Measurements from ENCODE around the gene HOXB1. TPM values are rescaled to one million over a fixed set of nuclear protein-coding genes. Genes with fewer than 3 reads are reported as not detected.
"Not testable (repeated sequence)": the region's sequence is repeated elsewhere in the genome, so short reads cannot be mapped to it uniquely, and the experiment has no call there.

The HOXB1 gene
- total RNA-seq, 3 donors from 2014 or later = not detected

GRCh38 chr17:48483471-48484131 is 47.2 kb downstream of the HOXB1 start:
- H3K4me1 Mint-ChIP-seq (ENCODE audit: low read depth) = peaks cover 24% of the 10 kb centered on the region
- peaks cover 4% of the 10 kb centered on the region for H3K27me3 Mint-ChIP-seq (ENCODE audit: low read depth)
- ATAC-seq = peak; percentile 39 to 40
- H3K36me3 Mint-ChIP-seq (ENCODE audit: insufficient read depth) = no peaks in the 10 kb centered on the region
- H3K9me3 Mint-ChIP-seq = no peaks in the 10 kb centered on the region
- DNase-seq = no peak
- H3K4me3 Mint-ChIP-seq = no peak overlapping the region

DNA sequence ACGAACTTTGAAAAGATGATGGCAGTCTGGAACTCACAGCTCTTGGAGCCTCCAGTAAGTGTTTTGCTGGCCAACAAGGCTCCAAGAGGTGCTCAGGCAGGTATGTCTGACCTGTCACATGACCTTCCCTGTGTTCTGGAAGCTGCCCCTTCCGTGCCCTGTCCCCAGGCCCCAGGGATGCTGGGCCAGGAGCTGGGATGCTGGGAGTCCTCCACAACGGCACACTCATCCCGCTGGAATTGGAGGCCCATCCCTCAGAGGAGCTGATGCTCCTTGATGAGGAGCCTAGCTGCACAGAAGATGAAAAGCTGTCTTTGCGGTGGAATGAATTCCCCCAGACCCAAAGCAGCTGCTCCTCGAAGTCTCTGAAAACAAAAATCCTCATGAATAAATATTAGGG is 47.8 kb downstream of the HOXB1 start:
- Mint-ChIP-seq H3K4me1 (ENCODE audit: low read depth) (peaks cover 28% of the 10 kb centered on the region), H3K27me3 (ENCODE audit: low read depth) (peaks cover 4% of the 10 kb centered on the region), H3K4me3 (no peak overlapping the region), H3K9me3 (no peaks in the 10 kb centered on the region), H3K36me3 (ENCODE audit: insufficient read depth) (no peaks in the 10 kb centered on the region)
- DNase-seq (no peak), ATAC-seq (no peak)

- not testable (repeated sequence) for H3K27me3 Mint-ChIP-seq (ENCODE audit: low read depth); ATAC-seq; H3K9me3 Mint-ChIP-seq; H3K4me3 Mint-ChIP-seq; DNase-seq; H3K36me3 Mint-ChIP-seq (ENCODE audit: insufficient read depth)
- peaks cover 30% of the 10 kb centered on the region for H3K4me1 Mint-ChIP-seq (ENCODE audit: low read depth)
Measured at GRCh38 chr17:48482301-48482700, 48.5 kb downstream of the HOXB1 start.

- no peaks in the 10 kb centered on the region for H3K36me3 Mint-ChIP-seq (ENCODE audit: insufficient read depth)
- H3K4me1 Mint-ChIP-seq (ENCODE audit: low read depth) = peaks cover 25% of the 10 kb centered on the region
- no peaks in the 10 kb centered on the region for H3K9me3 Mint-ChIP-seq
- DNase-seq (no peak), ATAC-seq (no peak)
- H3K27me3 Mint-ChIP-seq (ENCODE audit: low read depth) = no peaks in the 10 kb centered on the region
- no peak overlapping the region for H3K4me3 Mint-ChIP-seq
Measured at GRCh38 chr17:48479014-48479402, 51.8 kb downstream of the HOXB1 start.

Other genes starting within 250 kb of the HOXB1 start
- 10 to 100 TPM; 25.8 to 33.9 (median 28.7) TPM for gene SKAP1, start 100.8 kb downstream of the HOXB1 start, total RNA-seq
- gene HOXB2, start 14.1 kb upstream of the HOXB1 start, total RNA-seq = 10 to 100 TPM; 12.9 to 21.3 (median 12.9) TPM
- gene HOXB4, start 47.3 kb upstream of the HOXB1 start, total RNA-seq = 1 to 10 TPM in 2 of 3 donors, under 1 TPM in 1; 0.94 to 1.6 (median 1.4) TPM
- gene HOXB3, start 59.2 kb upstream of the HOXB1 start, total RNA-seq = 1 to 10 TPM in 1 of 3 donors, under 1 TPM in 2; 0.50 to 1.0 (median 0.81) TPM
- under 1 TPM in 1 of 3 donors, not detected in 2; 0.08 TPM for gene HOXB5, start 62.8 kb upstream of the HOXB1 start, total RNA-seq
- under 1 TPM in 2 of 3 donors, not detected in 1; 0.24 to 0.27 TPM for gene HOXB6, start 74.0 kb upstream of the HOXB1 start, total RNA-seq
- under 1 TPM; 0.18 to 0.43 (median 0.38) TPM for gene HOXB7, start 80.0 kb upstream of the HOXB1 start, total RNA-seq
- under 1 TPM in 2 of 3 donors, not detected in 1; 0.14 to 0.18 TPM for gene HOXB8, start 84.3 kb upstream of the HOXB1 start, total RNA-seq
- 1 to 10 TPM in 2 of 3 donors, under 1 TPM in 1; 0.63 to 1.4 (median 1.2) TPM for gene HOXB9, start 95.3 kb upstream of the HOXB1 start, total RNA-seq
- not detected for gene PRAC1, start 191.5 kb upstream of the HOXB1 start, total RNA-seq
- not detected for gene PRAC2, start 192.2 kb upstream of the HOXB1 start, total RNA-seq
- under 1 TPM in 1 of 3 donors, not detected in 2; 0.11 TPM for gene HOXB13, start 197.7 kb upstream of the HOXB1 start, total RNA-seq